HG03039 (cell line): ENCODE data around the gene PARP15.
A peak's percentile ranks its signal among the peaks of the same experiment; 100 is the strongest.

Source experiments
- ATAC-seq: cut with Tn5 transposase; IDR thresholded peaks from one replicate; pipeline ENCODE4 v1.9.1; 2021; ENCODE audit warnings: mild to moderate bottlenecking, moderate library complexity; ENCODE audit not compliant: unreplicated experiment

Gene PARP15

GRCh38 chr3:122568755-122569154, 8.7 kb upstream of the PARP15 start:
- ATAC-seq, result no peak

GRCh38 chr3:122572940-122573412, 4.5 kb upstream of the PARP15 start:
- ATAC-seq, result no peak

GRCh38 chr3:122576174-122576940, 1.1 kb upstream of the PARP15 start:
- peak; percentile 80 for ATAC-seq

GRCh38 chr3:122578069-122578740, 755 bp downstream of the PARP15 start:
- no peak for ATAC-seq

GRCh38 chr3:122580470-122580869, 3.0 kb downstream of the PARP15 start:
- ATAC-seq, result no peak

GRCh38 chr3:122581622-122582021, 4.2 kb downstream of the PARP15 start:
- no peak for ATAC-seq

GRCh38 chr3:122582390-122582789, 4.9 kb downstream of the PARP15 start:
- ATAC-seq, result no peak

- ATAC-seq, result no peak
These were observed 8.6 kb downstream of the PARP15 start for GRCh38 chr3:122586098-122586497.

- no peak for ATAC-seq
These were observed 9.5 kb downstream of the PARP15 start for GRCh38 chr3:122586773-122587485.

GRCh38 chr3:122587572-122587971, 10.1 kb downstream of the PARP15 start:
- ATAC-seq, result no peak

- ATAC-seq, result no peak
These were observed 11.8 kb downstream of the PARP15 start for GRCh38 chr3:122589297-122589696.

- no peak for ATAC-seq
These were observed 13.2 kb downstream of the PARP15 start for GRCh38 chr3:122590610-122591009.

GRCh38 chr3:122594025-122594424, 16.6 kb downstream of the PARP15 start:
- ATAC-seq, result no peak

- ATAC-seq, result no peak
These were observed 20.7 kb downstream of the PARP15 start for GRCh38 chr3:122598151-122598550.

GRCh38 chr3:122598556-122598955, 21.1 kb downstream of the PARP15 start:
- no peak for ATAC-seq

- no peak for ATAC-seq
These were observed 24.7 kb downstream of the PARP15 start for GRCh38 chr3:122602011-122602710.

GRCh38 chr3:122603056-122603455, 25.6 kb downstream of the PARP15 start:
- no peak for ATAC-seq

GRCh38 chr3:122606330-122606729, 28.9 kb downstream of the PARP15 start:
- ATAC-seq, result no peak

GRCh38 chr3:122608916-122609315, 31.5 kb downstream of the PARP15 start:
- no peak for ATAC-seq

GRCh38 chr3:122609798-122610559, 32.5 kb downstream of the PARP15 start:
- ATAC-seq, result peak; percentile 89
